HepG2 (cell line): Measurements from ENCODE around the gene PRPF18. TPM values are rescaled to one million over a fixed set of nuclear protein-coding genes. Genes with fewer than 3 reads are reported as not detected.

ENCODE experiments used
- ATAC-seq: fragments of 200-7000 bp; cut with Tn5 transposase; 3 replicates; pipeline ENCODE4 v1.9.1; 2020; ENCODE audit warnings: mild to moderate bottlenecking, moderate library complexity
- BruUV-seq: library from RNA; stranded (reverse); fragments of 400-500 nt; replicated peaks from 2 replicates; lab custom pipeline; 2021; lab: Mats Ljungman, UMichigan
- CTCF ChIA-PET: fragments of 300-600 bp; formaldehyde crosslinking; extraction: SDS; loops from one replicate; lab custom pipeline; 2021; ENCODE audit warnings: low total read pairs, inconsistent platforms, low intra/inter-chr PET ratio; lab: Yijun Ruan, JAX
- POLR2A ChIA-PET: fragments of 350-600 bp; sonication (Branson Sonifier 250); formaldehyde crosslinking; loops from one replicate; lab custom pipeline; 2020; ENCODE audit warnings: antibody characterized with exemption, inconsistent platforms; lab: Yijun Ruan, JAX
- DNase-seq: peaks from one replicate; pipeline ENCODE4 v3.0.0-alpha.2; 2015; ENCODE audit warnings: low spot score
- FAIRE-seq: peaks from 3 replicates; lab custom pipeline; 2011; peaks lifted over from hg19 to GRCh38; lab: Jason Lieb, UNC
- H2AFZ ChIP-seq: one replicate; pipeline ENCODE4 v1.6.1; 2011; ENCODE audit warnings: low read length, inconsistent platforms
- H3K27ac ChIP-seq: fragments of 300-600 bp; 3 replicates; pipeline ENCODE4 v1.8.0; 2011; ENCODE audit warnings: mixed run types, mild to moderate bottlenecking, mixed read lengths, low read length, inconsistent platforms; ENCODE audit not compliant: insufficient read depth; ENCODE audit errors: extremely low read length
- H3K27me3 ChIP-seq, 2 experiments: fragments of 200-600 bp in 1 of 2; 2 replicates in 1 of 2; 3 replicates in 1 of 2; pipeline versions ENCODE4 v1.6.0 to v1.8.0; 2011; ENCODE audit warnings: low read length in 2 of 2, mild to moderate bottlenecking in 2 of 2, moderate library complexity in 2 of 2, inconsistent platforms in 1 of 2; ENCODE audit not compliant: insufficient read depth in 2 of 2, control insufficient read depth in 1 of 2
- H3K36me3 ChIP-seq, 2 experiments: fragments of 200-600 bp in 1 of 2; replicated peaks in 1 of 2; 2 replicates in 1 of 2; 3 replicates in 1 of 2; pipeline versions ENCODE4 v1.5.1 to v1.8.0; 2011; ENCODE audit warnings: low read length in 2 of 2, inconsistent platforms in 1 of 2; ENCODE audit not compliant: insufficient read depth in 2 of 2, control insufficient read depth in 1 of 2
- H3K4me1 ChIP-seq: 2 replicates; pipeline ENCODE4 v1.5.1; 2012; ENCODE audit warnings: low read length, inconsistent platforms; ENCODE audit not compliant: insufficient read depth
- H3K4me2 ChIP-seq: 2 replicates; pipeline ENCODE4 v1.6.0; 2011; ENCODE audit warnings: low read depth, low read length, inconsistent platforms
- H3K4me3 ChIP-seq, 3 experiments: fragments of 200-600 bp in 1 of 3; sonication (generic), shearing (Covaris generic) in 1 of 3; replicated peaks in 1 of 3; 2 replicates each; pipeline ENCODE4 v1.5.1; 2011 to 2016; ENCODE audit warnings: low read length in 3 of 3, inconsistent platforms in 2 of 3, low read depth in 2 of 3, mild to moderate bottlenecking in 2 of 3, control low read depth in 1 of 3, mixed read lengths in 1 of 3; ENCODE audit not compliant: insufficient read depth in 1 of 3
- H3K79me2 ChIP-seq: one replicate; pipeline ENCODE4 v1.6.1; 2011; ENCODE audit warnings: low read length, inconsistent platforms; ENCODE audit not compliant: insufficient read depth
- H3K9ac ChIP-seq: 2 replicates; pipeline ENCODE4 v1.6.0; 2011; ENCODE audit warnings: mild to moderate bottlenecking, low read depth, low read length, inconsistent platforms; ENCODE audit not compliant: insufficient read depth
- H3K9me3 ChIP-seq: 2 replicates; pipeline ENCODE4 v1.5.1; 2012; ENCODE audit warnings: mild to moderate bottlenecking, low read length
- H4K20me1 ChIP-seq: 2 replicates; pipeline ENCODE4 v1.6.0; 2011; ENCODE audit warnings: inconsistent platforms, mild to moderate bottlenecking, low read length, moderate library complexity; ENCODE audit not compliant: insufficient read depth
- ATF3 ChIP-seq: sonication (generic); formaldehyde crosslinking; IDR thresholded peaks from 2 replicates; pipeline ENCODE4 v1.4.0; 2020; ENCODE audit warnings: missing genetic modification reagents
- CERS6 ChIP-seq: sonication (generic); formaldehyde crosslinking; IDR thresholded peaks from 2 replicates; pipeline ENCODE4 v1.5.0; 2020; ENCODE audit warnings: missing genetic modification reagents
- POGZ ChIP-seq: sonication (generic); formaldehyde crosslinking; IDR thresholded peaks from 2 replicates; pipeline ENCODE4 v1.4.0; 2020; ENCODE audit warnings: mild to moderate bottlenecking, missing genetic modification reagents
- RBFOX2 ChIP-seq: fragments of 200-400 bp; formaldehyde crosslinking; IDR thresholded peaks from 2 replicates; pipeline ENCODE4 v1.6.1; 2017; ENCODE audit warnings: low read depth, mild to moderate bottlenecking, low read length
- SMC3 ChIP-seq: IDR thresholded peaks from 2 replicates; pipeline ENCODE4 v1.6.1; 2011; ENCODE audit warnings: low read length, improper control_type of control experiment
- ZMYM2 ChIP-seq: sonication (generic); formaldehyde crosslinking; IDR thresholded peaks from 2 replicates; pipeline ENCODE4 v1.8.0; 2022; ENCODE audit warnings: mild to moderate bottlenecking, missing genetic modification reagents
- ZNF142 ChIP-seq: sonication (generic); formaldehyde crosslinking; IDR thresholded peaks from 2 replicates; pipeline ENCODE4 v1.4.0; 2020; ENCODE audit warnings: missing genetic modification reagents
- ZNF160 ChIP-seq: sonication (generic); formaldehyde crosslinking; IDR thresholded peaks from 2 replicates; pipeline ENCODE4 v1.8.0; 2022; ENCODE audit warnings: mild to moderate bottlenecking, inconsistent platforms, missing genetic modification reagents
- ZNF331 ChIP-seq: sonication (generic); formaldehyde crosslinking; IDR thresholded peaks from 2 replicates; pipeline ENCODE4 v1.4.0; 2020; ENCODE audit warnings: missing genetic modification reagents
- ZNF720 ChIP-seq: sonication (generic); formaldehyde crosslinking; IDR thresholded peaks from 2 replicates; pipeline ENCODE4 v1.4.0; 2020; ENCODE audit warnings: missing genetic modification reagents
- ZSCAN21 ChIP-seq: sonication (generic); formaldehyde crosslinking; IDR thresholded peaks from 2 replicates; pipeline ENCODE4 v1.8.0; 2022; ENCODE audit warnings: mild to moderate bottlenecking, missing genetic modification reagents, moderate library complexity, borderline replicate concordance
- WGBS: methylation state at CpG from one replicate; pipeline ENCODE4 v1.1.6; 2017; ENCODE audit warnings: low lambda C conversion rate; 5-methylcytosine and 5-hydroxymethylcytosine counted together
- in situ Hi-C: cut with HindIII; loops from 2 replicates; pipeline ENCODE4 v1.10.0; 2017; ENCODE audit warnings: low pct_unique_long_range_greater_than_20kb; ENCODE audit not compliant: extremely low pct_ligation_motif_present
- intact Hi-C: fragments of 100-400 bp; cut with micrococcal nuclease; formaldehyde crosslinking; loops from one replicate; pipeline ENCODE4 v1.10.0; 2022; ENCODE audit not compliant: unreplicated experiment
- polyA plus RNA-seq, 8 experiments: library from polyadenylated mRNA; depleted of rRNA in 3 of 8; stranded (reverse) in 7 of 8; unstranded in 1 of 8; fragments of >200 nt; fragmentation: Illumina TruSeq in 4 of 8; extraction: Trizol in 4 of 8; gene quantifications; 2 replicates each; pipeline versions ENCODE4 v1.2.1 to v1.2.3, GENCODE V29; 2011 to 2016; ENCODE audit warnings: low read depth in 4 of 8, missing spikeins in 1 of 8, mixed read lengths in 1 of 8; ENCODE audit not compliant: insufficient read depth in 1 of 8
- total RNA-seq, 5 experiments: library from RNA; depleted of rRNA; stranded (reverse); fragments of >200 nt; fragmentation: Illumina TruSeq; extraction: Trizol; gene quantifications; 2 replicates each; pipeline ENCODE4 v1.2.3, GENCODE V29; 2016; ENCODE audit warnings: low read depth in 1 of 5

The PRPF18 gene
- total and polyA plus RNA-seq, 2 of the 13 experiments (the other 11 are each of a cell fraction or from before 2014, with no cell fraction given) = 6.1 to 17.2 TPM

GRCh38 chr10:13571541-13571940 lies 15.2 kb upstream of the PRPF18 start (continued):
- TF ChIP-seq POGZ (CRISPR knock-in tag) (no peak), CERS6 (CRISPR knock-in tag) (no peak), ZNF331 (CRISPR knock-in tag) (no peak), ZMYM2 (no peak)

- H3K4me1 ChIP-seq = no peaks in the 10 kb centered on the region
- H3K4me2 ChIP-seq = no peak overlapping the region
- no peak for DNase-seq
- no peaks in the 10 kb centered on the region for H4K20me1 ChIP-seq
- WGBS = 3% methylated on average over 4 of the region's 4 CpGs
- no peaks in the 10 kb centered on the region for H3K27me3 ChIP-seq
- H3K36me3 ChIP-seq = no peaks in the 10 kb centered on the region
- no peak for FAIRE-seq
- intact Hi-C loops = no loop called here
- no TSS peak for BruUV-seq
- no peak overlapping the region for H3K27ac ChIP-seq
- no peak overlapping the region for H3K9ac ChIP-seq
- H3K9me3 ChIP-seq = no peaks in the 10 kb centered on the region
- no peak overlapping the region for H3K4me3 ChIP-seq
- no peak overlapping the region for H2AFZ ChIP-seq
- no peak for TF ChIP-seq ZNF720 (CRISPR knock-in tag)
- no peak for TF ChIP-seq SMC3
- no peak for TF ChIP-seq ATF3
- TF ChIP-seq ZNF160 (CRISPR knock-in tag) = peak; percentile 57; the same call in 1 of the 2 replicates
- TF ChIP-seq ZSCAN21 (CRISPR knock-in tag) = no peak
- TF ChIP-seq ZNF142 = no peak
- TF ChIP-seq RBFOX2 = no peak
- in situ Hi-C loops = no loop called here
- POLR2A ChIA-PET = interaction anchor here (2.2 kb wide), 1 partner anchor 13 kb away, joined by 4 read pairs; the partner anchor contains the start of gene PRPF18
- no peaks in the 10 kb centered on the region for H3K79me2 ChIP-seq
- CTCF ChIA-PET = no interaction called here
- no peak for ATAC-seq
These were observed 12.8 kb upstream of the PRPF18 start for GRCh38 chr10:13573960-13574359.
